ENCODE results near the gene ZNF155.

DNA sequence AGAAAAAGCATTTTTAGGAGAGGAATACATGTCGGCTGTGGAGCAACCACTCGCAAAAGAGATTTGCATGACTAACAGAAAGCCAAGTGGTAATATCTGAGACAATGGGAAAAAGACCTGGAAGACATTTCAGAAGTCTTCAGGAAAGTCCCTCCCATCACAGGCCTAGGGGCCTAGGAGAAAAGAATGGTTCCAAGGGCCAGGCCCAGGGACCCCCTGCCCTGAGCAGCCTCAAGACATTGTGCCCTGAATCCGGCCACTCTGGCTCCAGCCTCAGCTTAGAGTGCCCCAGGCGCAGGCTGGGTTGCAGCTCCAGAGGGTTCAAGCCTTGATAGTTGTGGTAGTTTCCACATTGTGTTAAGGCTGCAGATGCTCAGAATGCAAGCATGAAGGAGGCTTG is 23.6 kb upstream of the ZNF155 start:
- TF ChIP-seq MYNN (tag by site-specific recombination; IDR thresholded peaks at IDR 0.05; ENCODE audit: borderline replicate concordance), result no peak
- TF ChIP-seq ZNF366 (tag by site-specific recombination; conservative IDR thresholded peaks at IDR 0.05), result no peak
- TF ChIP-seq, protein P1, sequence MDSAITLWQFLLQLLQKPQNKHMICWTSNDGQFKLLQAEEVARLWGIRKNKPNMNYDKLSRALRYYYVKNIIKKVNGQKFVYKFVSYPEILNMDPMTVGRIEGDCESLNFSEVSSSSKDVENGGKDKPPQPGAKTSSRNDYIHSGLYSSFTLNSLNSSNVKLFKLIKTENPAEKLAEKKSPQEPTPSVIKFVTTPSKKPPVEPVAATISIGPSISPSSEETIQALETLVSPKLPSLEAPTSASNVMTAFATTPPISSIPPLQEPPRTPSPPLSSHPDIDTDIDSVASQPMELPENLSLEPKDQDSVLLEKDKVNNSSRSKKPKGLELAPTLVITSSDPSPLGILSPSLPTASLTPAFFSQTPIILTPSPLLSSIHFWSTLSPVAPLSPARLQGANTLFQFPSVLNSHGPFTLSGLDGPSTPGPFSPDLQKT (IDR thresholded peaks at IDR 0.05; ENCODE audit: borderline replicate concordance, low read depth, low read length), result no peak
- peak; percentile 100 for TF ChIP-seq ZNF585B (tag by site-specific recombination; IDR thresholded peaks at IDR 0.05)
- TF ChIP-seq, protein P2, sequence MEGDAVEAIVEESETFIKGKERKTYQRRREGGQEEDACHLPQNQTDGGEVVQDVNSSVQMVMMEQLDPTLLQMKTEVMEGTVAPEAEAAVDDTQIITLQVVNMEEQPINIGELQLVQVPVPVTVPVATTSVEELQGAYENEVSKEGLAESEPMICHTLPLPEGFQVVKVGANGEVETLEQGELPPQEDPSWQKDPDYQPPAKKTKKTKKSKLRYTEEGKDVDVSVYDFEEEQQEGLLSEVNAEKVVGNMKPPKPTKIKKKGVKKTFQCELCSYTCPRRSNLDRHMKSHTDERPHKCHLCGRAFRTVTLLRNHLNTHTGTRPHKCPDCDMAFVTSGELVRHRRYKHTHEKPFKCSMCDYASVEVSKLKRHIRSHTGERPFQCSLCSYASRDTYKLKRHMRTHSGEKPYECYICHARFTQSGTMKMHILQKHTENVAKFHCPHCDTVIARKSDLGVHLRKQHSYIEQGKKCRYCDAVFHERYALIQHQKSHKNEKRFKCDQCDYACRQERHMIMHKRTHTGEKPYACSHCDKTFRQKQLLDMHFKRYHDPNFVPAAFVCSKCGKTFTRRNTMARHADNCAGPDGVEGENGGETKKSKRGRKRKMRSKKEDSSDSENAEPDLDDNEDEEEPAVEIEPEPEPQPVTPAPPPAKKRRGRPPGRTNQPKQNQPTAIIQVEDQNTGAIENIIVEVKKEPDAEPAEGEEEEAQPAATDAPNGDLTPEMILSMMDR (tag by site-specific recombination; IDR thresholded peaks at IDR 0.05), result no peak
- no peak for TF ChIP-seq TCF7L2 (IDR thresholded peaks at IDR 0.05; ENCODE audit: borderline replicate concordance, low read depth, low read length)
- no peak for TF ChIP-seq RBAK (tag by site-specific recombination; IDR thresholded peaks at IDR 0.05)
- no peak for TF ChIP-seq ZNF501 (tag by site-specific recombination; IDR thresholded peaks at IDR 0.05)
- TF ChIP-seq, protein P3, sequence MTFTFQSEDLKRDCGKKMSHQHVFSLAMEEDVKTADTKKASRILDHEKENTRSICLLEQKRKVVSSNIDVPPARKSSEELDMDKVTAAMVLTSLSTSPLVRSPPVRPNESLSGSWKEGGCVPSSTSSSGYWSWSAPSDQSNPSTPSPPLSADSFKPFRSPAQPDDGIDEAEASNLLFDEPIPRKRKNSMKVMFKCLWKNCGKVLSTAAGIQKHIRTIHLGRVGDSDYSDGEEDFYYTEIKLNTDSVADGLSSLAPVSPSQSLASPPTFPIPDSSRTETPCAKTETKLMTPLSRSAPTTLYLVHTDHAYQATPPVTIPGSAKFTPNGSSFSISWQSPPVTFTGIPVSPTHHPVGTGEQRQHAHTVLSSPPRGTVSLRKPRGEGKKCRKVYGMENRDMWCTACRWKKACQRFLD (tag by site-specific recombination; IDR thresholded peaks at IDR 0.05), result no peak
- TF ChIP-seq ZNF830 (tag by site-specific recombination; IDR thresholded peaks at IDR 0.05; ENCODE audit: low read depth), result no peak
- no peak for TF ChIP-seq ZNF416 (tag by site-specific recombination; IDR thresholded peaks at IDR 0.05)
- no peak for TF ChIP-seq ZNF221 (tag by site-specific recombination; IDR thresholded peaks at IDR 0.05; ENCODE audit: borderline replicate concordance)
- no peak for TF ChIP-seq ZNF792 (tag by site-specific recombination; IDR thresholded peaks at IDR 0.05)
- TF ChIP-seq, protein P4, sequence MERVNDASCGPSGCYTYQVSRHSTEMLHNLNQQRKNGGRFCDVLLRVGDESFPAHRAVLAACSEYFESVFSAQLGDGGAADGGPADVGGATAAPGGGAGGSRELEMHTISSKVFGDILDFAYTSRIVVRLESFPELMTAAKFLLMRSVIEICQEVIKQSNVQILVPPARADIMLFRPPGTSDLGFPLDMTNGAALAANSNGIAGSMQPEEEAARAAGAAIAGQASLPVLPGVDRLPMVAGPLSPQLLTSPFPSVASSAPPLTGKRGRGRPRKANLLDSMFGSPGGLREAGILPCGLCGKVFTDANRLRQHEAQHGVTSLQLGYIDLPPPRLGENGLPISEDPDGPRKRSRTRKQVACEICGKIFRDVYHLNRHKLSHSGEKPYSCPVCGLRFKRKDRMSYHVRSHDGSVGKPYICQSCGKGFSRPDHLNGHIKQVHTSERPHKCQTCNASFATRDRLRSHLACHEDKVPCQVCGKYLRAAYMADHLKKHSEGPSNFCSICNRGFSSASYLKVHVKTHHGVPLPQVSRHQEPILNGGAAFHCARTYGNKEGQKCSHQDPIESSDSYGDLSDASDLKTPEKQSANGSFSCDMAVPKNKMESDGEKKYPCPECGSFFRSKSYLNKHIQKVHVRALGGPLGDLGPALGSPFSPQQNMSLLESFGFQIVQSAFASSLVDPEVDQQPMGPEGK (tag by site-specific recombination; IDR thresholded peaks at IDR 0.05), result no peak
